NCI-H2196 treated with DMSO at 0.1 percent for 48 hours (cell line): ENCODE results near the gene COX7B.
"Not testable (repeated sequence)": the region's sequence is repeated elsewhere in the genome, so short reads cannot be mapped to it uniquely, and the experiment has no call there.

ENCODE experiments used
- DNase-seq: peaks from one replicate; lab custom pipeline; 2025; ENCODE audit not compliant: unreplicated experiment; lab: John Stamatoyannopoulos, UW

The COX7B gene, protein sequence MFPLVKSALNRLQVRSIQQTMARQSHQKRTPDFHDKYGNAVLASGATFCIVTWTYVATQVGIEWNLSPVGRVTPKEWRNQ

GRCh38 chrX:77899081-77899828, at the start of gene COX7B:
Gene COX7B (plus strand): TSS chrX:77899468. CDS start chrX:77899554, 86 bp downstream.
- DNase-seq: peak; percentile 88

- DNase-seq: no peak
Measured at GRCh38 chrX:77875372-77875771, 23.9 kb upstream of the COX7B start.

DNA sequence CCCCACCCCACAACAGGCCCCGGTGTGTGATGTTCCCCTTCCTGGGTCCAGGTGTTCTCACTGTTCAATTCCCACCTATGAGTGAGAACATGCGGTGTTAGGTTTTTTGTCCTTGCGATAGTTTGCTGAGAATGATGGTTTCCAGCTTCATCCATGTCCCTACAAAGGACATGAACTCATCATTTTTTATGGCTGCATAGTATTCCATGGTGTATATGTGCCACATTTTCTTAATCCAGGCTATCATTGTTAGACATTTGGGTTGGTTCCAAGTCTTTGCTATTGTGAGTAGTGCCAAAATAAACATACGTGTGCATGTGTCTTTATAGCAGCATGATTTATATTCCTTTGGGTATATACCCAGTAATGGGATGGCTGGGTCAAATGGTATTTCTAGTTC, 17.9 kb upstream of the COX7B start:
- DNase-seq: not testable (repeated sequence)

- DNase-seq: no peak
Measured at GRCh38 chrX:77892887-77893286, 6.4 kb upstream of the COX7B start.

GRCh38 chrX:77893713-77894112, 5.6 kb upstream of the COX7B start:
- DNase-seq: no peak

GRCh38 chrX:77894921-77895886, 4.1 kb upstream of the COX7B start, which contains the start of gene MAGT1:
Gene MAGT1 (minus strand): TSS chrX:77895435. CDS start chrX:77895410, 25 bp downstream.
- DNase-seq: peak; percentile 83

DNA sequence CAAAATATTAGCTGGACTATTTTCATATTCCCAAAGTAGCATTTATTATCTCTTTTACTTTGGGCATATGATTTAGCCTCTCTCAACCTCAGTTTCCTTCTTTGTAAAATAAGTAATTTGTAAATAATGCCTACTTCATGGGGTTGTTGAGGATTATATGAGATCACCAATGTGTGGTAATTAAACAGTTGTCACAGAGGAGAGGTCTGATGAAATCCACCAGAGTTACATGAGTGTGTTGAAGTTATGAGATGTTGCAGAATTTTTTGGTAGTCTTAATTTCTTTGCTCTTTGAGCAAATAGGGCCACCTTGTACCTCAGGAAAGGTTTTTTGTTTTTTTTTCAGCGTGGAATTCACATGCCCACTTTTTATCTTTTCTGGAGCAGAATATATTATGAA, 1.4 kb downstream of the COX7B start:
- no peak for DNase-seq

GRCh38 chrX:77901506-77901905, 2.2 kb downstream of the COX7B start:
- no peak for DNase-seq

- peak; percentile 71 for DNase-seq
Measured at GRCh38 chrX:77910108-77910840, 11.0 kb downstream of the COX7B start, which contains the start of gene ATP7A. Gene ATP7A (plus strand): TSS chrX:77910693. CDS start chrX:77971642, 60,949 bp downstream.

DNA sequence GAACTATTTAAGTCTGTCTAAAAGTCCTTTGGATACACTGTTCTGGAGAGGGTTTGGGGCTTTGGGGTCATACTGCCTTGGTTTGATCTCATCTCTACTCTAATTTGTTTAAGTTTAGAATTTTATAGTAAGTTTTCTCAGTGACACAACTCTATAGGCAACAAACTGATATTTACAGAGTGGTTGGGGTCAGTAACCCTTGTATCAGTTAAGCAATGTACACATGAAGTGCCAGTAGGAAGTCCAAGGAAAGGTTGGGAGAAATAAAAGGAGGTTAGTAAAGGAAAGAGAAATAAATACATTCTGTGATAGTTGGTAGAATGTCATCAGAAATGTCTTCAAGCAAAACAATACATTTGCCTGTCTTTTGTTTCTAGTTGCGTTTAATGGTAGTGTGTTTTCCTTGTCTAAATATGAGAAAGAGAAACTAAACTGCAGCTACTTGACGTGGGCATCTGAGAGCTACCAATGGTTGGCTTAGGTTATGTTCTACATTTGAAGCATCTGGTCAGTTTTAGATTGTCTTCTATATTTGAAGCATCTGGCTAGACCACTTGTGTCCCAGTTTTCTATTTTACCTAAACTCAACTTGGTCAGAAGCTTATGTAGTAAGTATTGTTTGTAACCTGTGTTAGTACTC, 18.1 kb downstream of the COX7B start:
- DNase-seq: no peak

- no peak for DNase-seq
Measured at GRCh38 chrX:77918568-77918967, 19.3 kb downstream of the COX7B start.

DNA sequence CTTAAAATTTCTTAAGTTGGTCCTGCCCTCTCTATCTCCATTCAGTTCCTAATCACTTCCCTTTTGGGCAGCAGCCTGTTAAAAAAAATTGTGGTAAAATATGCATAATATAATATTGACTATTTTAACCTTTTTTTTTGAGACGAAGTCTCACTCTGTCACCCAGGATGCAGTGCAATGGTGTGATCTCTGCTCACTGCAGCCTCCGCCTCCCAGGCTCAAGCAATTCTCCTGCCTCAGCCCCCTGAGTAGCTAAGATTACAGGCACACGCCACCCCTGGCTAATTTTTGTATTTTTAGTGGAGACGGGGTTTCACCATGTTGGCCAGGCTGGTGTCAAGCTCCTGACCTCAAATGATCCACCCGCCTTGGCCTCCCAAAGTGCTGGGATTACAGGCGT, 20.1 kb downstream of the COX7B start:
- DNase-seq: not testable (repeated sequence)

- no peak for DNase-seq
Measured at GRCh38 chrX:77922787-77923186, 23.5 kb downstream of the COX7B start.

GRCh38 chrX:77924320-77924859, 25.1 kb downstream of the COX7B start:
- DNase-seq: no peak

GRCh38 chrX:77925764-77926163, 26.5 kb downstream of the COX7B start:
- DNase-seq: no peak

GRCh38 chrX:77930581-77930980, 31.3 kb downstream of the COX7B start:
- no peak for DNase-seq

DNA sequence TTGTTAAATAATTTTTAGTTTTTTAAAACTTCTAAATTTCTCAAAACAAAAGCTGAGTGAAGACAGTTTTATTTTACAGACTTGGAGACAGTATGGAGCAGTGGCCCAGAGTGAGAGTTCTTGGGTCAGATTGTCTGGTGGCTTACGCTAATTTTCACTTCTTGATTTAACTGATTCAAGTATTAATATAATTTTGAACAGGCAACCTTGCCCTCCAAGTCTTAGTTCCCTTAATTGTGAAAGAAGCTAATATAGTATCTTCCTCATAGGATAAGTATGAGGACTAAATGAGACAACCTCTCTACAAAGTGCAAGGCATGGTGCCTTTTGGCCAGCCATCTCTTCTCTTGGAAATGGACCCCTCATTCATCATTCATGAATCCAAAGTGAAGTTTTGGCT, 36.6 kb downstream of the COX7B start:
- no peak for DNase-seq

DNA sequence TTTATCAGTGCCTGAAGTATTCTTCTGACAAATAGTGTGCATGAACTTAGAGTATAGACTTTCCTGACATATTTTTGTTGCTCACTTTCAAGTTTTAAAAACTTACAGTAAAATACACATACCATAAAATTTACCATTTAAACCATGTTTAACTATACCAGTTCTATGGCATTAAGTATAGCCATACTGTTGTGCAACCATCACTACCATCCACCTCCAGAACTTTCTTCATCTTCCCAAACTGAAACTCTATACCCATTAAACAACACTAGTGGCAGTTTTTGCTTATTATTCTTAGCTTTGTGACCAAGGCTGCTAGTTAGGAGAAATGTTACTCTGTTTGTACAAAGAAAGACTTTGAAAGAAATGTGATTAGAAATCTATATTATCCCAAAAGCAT, 37.0 kb downstream of the COX7B start:
- DNase-seq: no peak

DNA sequence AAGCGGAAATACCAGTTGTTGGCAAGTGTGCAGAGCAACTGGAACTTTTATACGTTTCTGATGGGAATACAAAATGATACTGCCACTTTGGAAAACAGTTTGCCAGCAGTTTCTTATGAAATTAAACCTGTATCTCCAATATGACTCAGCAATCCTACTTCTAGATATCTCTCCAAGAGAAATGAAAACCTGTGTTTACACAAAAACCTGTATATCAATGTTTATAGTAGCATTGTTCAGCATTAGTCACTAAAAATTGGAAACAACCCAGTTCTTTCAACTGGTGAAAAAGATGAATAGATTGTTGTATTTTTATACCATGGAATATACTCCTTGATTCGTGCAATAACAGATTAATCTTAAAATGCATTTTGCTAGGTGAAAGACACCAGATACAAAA, 38.0 kb downstream of the COX7B start:
- DNase-seq: peak; percentile 3

DNA sequence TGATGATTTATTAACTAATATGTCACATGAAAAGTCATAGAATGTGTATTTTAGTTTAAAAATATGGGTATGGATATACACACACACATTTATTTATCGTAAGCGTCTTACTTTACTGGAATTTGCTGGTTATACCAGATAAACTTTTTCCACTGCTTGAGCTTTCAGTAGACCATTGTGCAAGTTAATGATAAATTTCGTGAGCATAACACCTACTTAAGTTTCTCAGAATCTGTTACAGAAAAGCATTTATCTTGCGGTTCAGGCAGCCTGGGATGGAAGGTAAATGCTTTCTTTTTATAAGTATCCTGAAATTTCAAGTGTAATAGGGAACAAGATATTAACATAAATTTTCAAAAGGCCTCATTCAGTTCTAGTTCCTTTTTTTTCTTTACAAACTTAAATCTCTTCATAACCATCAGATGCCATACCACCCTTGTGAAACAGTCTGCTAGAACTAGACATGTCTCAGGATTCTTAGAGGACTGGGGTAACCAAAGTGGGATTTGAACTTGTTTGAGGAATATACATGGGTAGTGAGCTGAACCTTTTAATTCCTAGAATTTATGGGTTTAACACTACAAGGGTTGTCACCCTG, 38.9 kb downstream of the COX7B start:
- DNase-seq: no peak
